ENCODE data around the gene KRT71.
A peak's percentile ranks its signal among the peaks of the same experiment; 100 is the strongest.

KRT71 gene

DNA sequence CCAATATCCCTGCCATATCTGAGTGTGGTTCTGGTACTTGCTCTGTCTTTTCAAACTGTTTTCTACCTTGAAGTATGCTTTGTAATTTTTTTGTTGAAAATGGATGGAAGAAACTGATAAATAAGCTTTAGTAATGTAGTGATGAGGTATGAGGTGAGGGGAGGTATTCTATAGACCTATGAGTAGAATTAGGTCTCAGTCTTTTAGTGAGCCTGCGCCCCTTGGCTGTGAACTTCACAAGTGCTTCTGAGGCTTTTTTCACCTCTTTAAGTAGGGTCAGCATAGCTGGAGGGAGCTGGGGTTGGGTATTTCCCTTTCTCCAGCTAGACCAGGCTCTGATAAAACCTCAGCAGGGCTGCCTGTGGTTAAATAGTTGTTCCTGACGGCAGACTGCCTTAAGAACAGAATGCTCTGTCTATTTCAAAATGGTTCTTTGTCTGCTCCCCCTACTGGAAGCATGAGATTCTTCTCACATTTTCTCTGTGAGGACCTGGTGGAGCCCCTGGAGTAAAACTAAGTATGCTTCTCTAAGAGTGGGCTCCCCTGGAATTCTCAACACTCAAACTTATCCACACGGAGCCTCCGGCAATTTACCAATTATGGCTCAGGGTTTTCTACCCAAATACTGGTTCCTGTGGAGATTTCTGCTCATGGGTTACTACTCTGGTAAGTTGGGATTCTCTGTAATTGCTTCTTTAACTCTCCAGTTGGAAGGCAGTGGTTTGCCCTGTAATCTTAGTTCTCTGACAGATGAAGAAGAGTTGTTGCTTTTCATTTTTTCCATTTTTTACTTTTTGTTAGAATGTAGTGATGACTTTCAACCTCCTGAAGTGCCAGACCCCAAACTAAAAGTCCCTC, 45.9 kb downstream of the KRT71 start:
- TF ChIP-seq, protein P1, sequence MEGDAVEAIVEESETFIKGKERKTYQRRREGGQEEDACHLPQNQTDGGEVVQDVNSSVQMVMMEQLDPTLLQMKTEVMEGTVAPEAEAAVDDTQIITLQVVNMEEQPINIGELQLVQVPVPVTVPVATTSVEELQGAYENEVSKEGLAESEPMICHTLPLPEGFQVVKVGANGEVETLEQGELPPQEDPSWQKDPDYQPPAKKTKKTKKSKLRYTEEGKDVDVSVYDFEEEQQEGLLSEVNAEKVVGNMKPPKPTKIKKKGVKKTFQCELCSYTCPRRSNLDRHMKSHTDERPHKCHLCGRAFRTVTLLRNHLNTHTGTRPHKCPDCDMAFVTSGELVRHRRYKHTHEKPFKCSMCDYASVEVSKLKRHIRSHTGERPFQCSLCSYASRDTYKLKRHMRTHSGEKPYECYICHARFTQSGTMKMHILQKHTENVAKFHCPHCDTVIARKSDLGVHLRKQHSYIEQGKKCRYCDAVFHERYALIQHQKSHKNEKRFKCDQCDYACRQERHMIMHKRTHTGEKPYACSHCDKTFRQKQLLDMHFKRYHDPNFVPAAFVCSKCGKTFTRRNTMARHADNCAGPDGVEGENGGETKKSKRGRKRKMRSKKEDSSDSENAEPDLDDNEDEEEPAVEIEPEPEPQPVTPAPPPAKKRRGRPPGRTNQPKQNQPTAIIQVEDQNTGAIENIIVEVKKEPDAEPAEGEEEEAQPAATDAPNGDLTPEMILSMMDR (IDR thresholded peaks at IDR 0.05): peak; percentile 61

DNA sequence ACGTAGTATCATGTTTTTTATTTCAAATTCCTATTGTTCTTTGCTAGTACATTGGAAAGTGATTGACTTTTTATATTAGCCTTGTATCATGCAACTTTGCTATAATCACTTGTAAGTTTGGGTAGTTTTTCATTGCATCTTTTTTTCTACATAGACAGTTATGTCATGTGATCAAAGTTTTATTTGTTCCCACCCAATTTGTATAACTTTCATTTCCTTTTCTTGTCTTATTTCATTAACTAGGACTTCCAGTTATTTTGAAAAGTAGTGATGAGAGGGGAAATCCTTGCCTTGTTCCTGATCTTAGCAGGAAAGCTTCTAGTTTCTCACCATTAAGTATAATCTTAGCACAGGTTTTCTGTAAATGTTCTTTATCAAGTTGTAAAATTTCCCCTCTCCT, 50.1 kb downstream of the KRT71 start:
- TF ChIP-seq, protein P1 (IDR thresholded peaks at IDR 0.05): no peak

DNA sequence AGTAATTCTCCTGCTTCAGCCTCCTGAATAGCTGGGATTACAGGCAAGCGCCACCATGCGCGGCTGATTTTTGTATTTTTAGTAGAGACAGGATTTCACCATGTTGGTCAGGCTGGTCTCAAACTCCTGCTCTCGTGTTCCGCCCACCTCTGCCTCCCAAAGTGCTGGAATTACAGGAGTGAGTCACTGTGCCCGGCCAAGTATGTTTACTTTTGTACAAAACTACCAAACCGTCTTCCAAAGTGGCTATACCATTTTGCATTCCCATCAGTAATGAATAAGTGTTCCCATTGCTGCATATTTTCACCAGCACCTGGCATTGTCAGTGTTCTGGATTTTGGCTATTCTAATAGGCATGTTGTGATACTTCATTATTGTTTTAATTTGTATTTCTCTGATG, 51.5 kb downstream of the KRT71 start:
- TF ChIP-seq, protein P1 (IDR thresholded peaks at IDR 0.05): no peak

DNA sequence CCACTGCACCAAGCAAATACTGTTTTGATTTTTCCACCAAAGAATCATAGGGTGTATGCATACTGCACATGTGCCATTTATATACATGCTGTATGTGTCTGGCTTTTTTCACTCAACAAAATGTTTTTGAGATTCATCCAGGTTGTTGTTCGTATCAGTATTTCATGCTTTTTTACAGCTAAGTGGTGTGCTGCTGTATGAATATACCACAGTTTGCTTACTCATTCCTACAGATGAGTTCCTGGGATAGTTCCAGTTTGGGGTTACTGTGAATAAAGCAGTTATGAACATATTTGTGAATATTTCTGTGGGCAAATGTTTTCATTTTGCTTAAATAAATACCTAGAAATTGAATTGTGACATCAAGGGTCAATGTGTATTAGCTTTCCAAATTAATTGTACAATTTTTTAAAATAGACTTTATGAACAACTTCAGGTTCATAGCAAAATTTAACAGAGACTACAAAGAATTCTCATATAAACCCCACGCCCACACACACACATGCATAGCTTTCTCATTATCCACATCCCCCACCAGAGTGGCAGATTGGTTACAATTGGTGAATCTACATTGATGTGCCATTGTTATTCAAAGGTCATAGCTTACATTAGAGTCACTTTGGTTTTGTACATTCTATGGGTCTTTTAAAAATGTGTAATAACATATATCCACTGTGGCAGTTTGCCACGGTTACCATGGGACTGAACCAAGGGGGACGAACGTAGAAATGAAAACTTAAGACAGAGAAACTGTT, 53.0 kb downstream of the KRT71 start:
- TF ChIP-seq, protein P1 (IDR thresholded peaks at IDR 0.05): no peak

DNA sequence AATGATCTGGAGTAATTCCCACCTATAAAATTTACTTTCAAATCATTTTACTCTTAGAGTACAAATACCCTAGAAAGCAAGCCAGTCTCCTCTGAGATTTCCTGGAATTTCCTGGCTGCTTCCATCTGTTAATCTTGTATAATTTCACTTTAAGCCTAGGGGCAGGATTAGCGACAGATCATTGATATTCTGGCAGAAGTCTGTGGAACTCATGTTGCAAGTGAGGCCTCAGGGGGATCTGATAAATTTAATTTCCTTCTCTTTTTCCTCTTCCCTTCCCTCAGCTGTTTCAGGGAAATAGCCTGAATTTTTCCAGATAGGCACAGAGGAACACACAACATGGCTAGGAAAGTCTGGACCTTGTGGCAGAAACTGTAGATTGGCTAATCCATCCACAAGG, 54.0 kb downstream of the KRT71 start:
- TF ChIP-seq, protein P1 (IDR thresholded peaks at IDR 0.05): no peak

DNA sequence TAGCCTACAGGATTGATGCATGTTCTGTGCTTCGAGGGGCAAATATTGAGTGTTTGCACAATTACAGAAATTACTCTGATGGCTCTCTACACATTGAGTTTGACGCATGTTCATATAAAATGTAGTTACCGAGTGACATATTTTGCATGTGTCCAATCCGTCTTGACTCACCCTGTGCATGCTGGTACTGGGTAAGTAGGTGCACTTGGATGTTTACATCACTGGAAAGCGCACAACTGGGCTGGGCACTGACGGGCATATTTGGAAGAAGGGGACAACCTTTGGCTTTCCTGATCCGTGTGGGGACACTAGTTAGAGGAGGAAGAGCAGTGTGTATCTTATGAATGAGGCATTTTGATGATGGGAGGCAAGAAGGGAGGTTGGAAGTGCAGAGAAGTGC, 55.0 kb downstream of the KRT71 start:
- TF ChIP-seq, protein P1 (IDR thresholded peaks at IDR 0.05): no peak

DNA sequence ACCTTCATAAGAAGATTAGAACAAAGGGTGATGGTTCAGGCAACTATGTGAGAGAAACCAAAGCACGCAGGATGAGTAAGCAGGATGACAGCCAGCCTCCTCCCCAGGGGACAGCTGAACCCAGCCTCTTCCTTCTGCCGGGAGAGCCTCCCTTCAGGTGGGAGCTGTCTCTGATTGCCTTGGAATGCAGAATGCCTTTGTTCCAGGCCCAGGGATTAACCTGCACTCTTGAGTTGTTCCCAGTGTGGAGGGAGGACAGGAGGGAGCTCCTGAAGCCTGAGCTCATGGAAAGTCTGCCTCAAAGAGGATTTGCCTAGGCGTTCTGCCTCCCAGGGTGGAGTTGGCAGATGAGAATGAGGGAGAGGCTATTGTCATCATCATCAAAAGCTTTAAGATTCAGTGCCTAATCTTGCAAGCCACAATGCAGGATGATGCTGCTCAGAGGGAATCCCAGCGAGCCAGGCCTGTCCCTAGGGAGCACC, 56.3 kb downstream of the KRT71 start:
- TF ChIP-seq, protein P1 (IDR thresholded peaks at IDR 0.05): no peak
